HEK293T (cell line): ENCODE measurements around the gene TMEM245.

Source experiments
- CTCF ChIA-PET: fragments of 350-600 bp; formaldehyde crosslinking; extraction: SDS; loops from one replicate; lab custom pipeline; 2021; ENCODE audit warnings: antibody characterized with exemption, inconsistent platforms; lab: Yijun Ruan, JAX
- POLR2A ChIA-PET: fragments of 350-600 bp; formaldehyde crosslinking; extraction: SDS; loops from one replicate; lab custom pipeline; 2020; ENCODE audit warnings: antibody characterized with exemption, inconsistent platforms; lab: Yijun Ruan, JAX
- DNase-seq: peaks from one replicate; pipeline ENCODE4 v3.0.0; 2012; ENCODE audit warnings: mixed read lengths; ENCODE audit errors: extremely low spot score
- ARNT ChIP-seq: fragments of 450-650 bp; IDR thresholded peaks from 2 replicates; pipeline ENCODE4 v1.6.1; 2017; ENCODE audit warnings: mild to moderate bottlenecking
- BHLHE40 ChIP-seq: fragments of 450-650 bp; IDR thresholded peaks from 2 replicates; pipeline ENCODE4 v1.6.1; 2016; ENCODE audit warnings: mild to moderate bottlenecking, moderate library complexity, borderline replicate concordance
- CTBP1 ChIP-seq: fragments of 450-650 bp; IDR thresholded peaks from 2 replicates; pipeline ENCODE4 v1.6.1; 2016; ENCODE audit warnings: borderline replicate concordance
- ELF4 ChIP-seq: fragments of 450-650 bp; IDR thresholded peaks from 2 replicates; pipeline ENCODE4 v1.6.1; 2017; ENCODE audit warnings: antibody characterized with exemption
- FOXA1 ChIP-seq: fragments of 450-650 bp; IDR thresholded peaks from 2 replicates; pipeline ENCODE4 v1.6.1; 2016; ENCODE audit warnings: mild to moderate bottlenecking
- FOXK2 ChIP-seq: fragments of 450-650 bp; IDR thresholded peaks from 2 replicates; pipeline ENCODE4 v1.6.1; 2016; ENCODE audit warnings: mild to moderate bottlenecking
- FOXM1 ChIP-seq: fragments of 450-650 bp; IDR thresholded peaks from 2 replicates; pipeline ENCODE4 v1.6.1; 2017; ENCODE audit warnings: mild to moderate bottlenecking, borderline replicate concordance
- HDGF ChIP-seq: fragments of 450-650 bp; IDR thresholded peaks from 2 replicates; pipeline ENCODE4 v1.6.1; 2017; ENCODE audit warnings: antibody characterized with exemption, borderline replicate concordance
- L3MBTL2 ChIP-seq: fragments of 450-650 bp; conservative IDR thresholded peaks from 2 replicates; pipeline ENCODE4 v1.6.1; 2016; ENCODE audit warnings: mild to moderate bottlenecking
- LEF1 ChIP-seq: fragments of 450-650 bp; IDR thresholded peaks from 2 replicates; pipeline ENCODE4 v1.6.1; 2017; ENCODE audit warnings: mild to moderate bottlenecking, borderline replicate concordance
- NFRKB ChIP-seq: fragments of 450-650 bp; IDR thresholded peaks from 2 replicates; pipeline ENCODE4 v1.6.1; 2016; ENCODE audit warnings: mild to moderate bottlenecking, moderate library complexity
- PKNOX1 ChIP-seq: fragments of 450-650 bp; IDR thresholded peaks from 2 replicates; pipeline ENCODE4 v1.6.1; 2016
- SP1 ChIP-seq: fragments of 450-650 bp; IDR thresholded peaks from 2 replicates; pipeline ENCODE4 v1.6.1; 2017
- SUZ12 ChIP-seq: fragments of 450-650 bp; IDR thresholded peaks from 2 replicates; pipeline ENCODE4 v1.6.1; 2016; ENCODE audit warnings: mild to moderate bottlenecking
- TARDBP ChIP-seq: fragments of 450-650 bp; IDR thresholded peaks from 2 replicates; pipeline ENCODE4 v1.6.1; 2016
- ZNF384 ChIP-seq: fragments of 450-650 bp; IDR thresholded peaks from 2 replicates; pipeline ENCODE4 v1.6.1; 2016

TMEM245 gene

GRCh38 chr9:109016132-109016531 is 103.6 kb downstream of the TMEM245 start:
- ChIA-PET POLR2A (no interaction called here), CTCF (no interaction called here)
- no peak for DNase-seq
- TF ChIP-seq ARNT (no peak), SP1 (no peak), L3MBTL2 (no peak), BHLHE40 (no peak), FOXA1 (no peak), FOXK2 (no peak), CTBP1 (no peak), TARDBP (no peak)

- DNase-seq: no peak
- ChIA-PET POLR2A (no interaction called here), CTCF (interaction anchor here (0.7 kb wide), 1 partner anchor 24 kb away, joined by 3 read pairs; no protein-coding TSS in a partner anchor)
- TF ChIP-seq LEF1: no peak
These were observed 105.0 kb downstream of the TMEM245 start for GRCh38 chr9:109014608-109015280.

- no peak for DNase-seq
- POLR2A ChIA-PET: no interaction called here
- TF ChIP-seq FOXA1: no peak
- no peak for TF ChIP-seq PKNOX1
- TF ChIP-seq LEF1: no peak
- no peak for TF ChIP-seq BHLHE40
- TF ChIP-seq NFRKB: no peak
- CTCF ChIA-PET: interaction anchor here (0.7 kb wide), 1 partner anchor 25 kb away, joined by 3 read pairs; no protein-coding TSS in a partner anchor
These were observed 105.8 kb downstream of the TMEM245 start for GRCh38 chr9:109013679-109014607.

- ChIA-PET CTCF (no interaction called here), POLR2A (no interaction called here)
- peak; percentile 97 for DNase-seq
- TF ChIP-seq SP1 (no peak), ELF4 (no peak), TARDBP (no peak), ARNT (no peak), HDGF (no peak), SUZ12 (no peak), ZNF384 (no peak), L3MBTL2 (no peak), FOXA1 (no peak), FOXM1 (no peak), PKNOX1 (no peak), CTBP1 (no peak), NFRKB (no peak), FOXK2 (no peak), LEF1 (no peak)
These were observed 106.7 kb downstream of the TMEM245 start, which contains the start of gene CTNNAL1 for GRCh38 chr9:109012876-109013678. TSS of gene CTNNAL1 (minus strand) at chr9:109013499. CDS start at chr9:109013442, 57 bp downstream.

GRCh38 chr9:109012009-109012875 is 107.5 kb downstream of the TMEM245 start:
- DNase-seq: peak; percentile 34
- ChIA-PET POLR2A (interaction anchor here (0.7 kb wide), 1 partner anchor 13 kb away, joined by 4 read pairs; no protein-coding TSS in a partner anchor), CTCF (no interaction called here)
- peak; percentile 55 for TF ChIP-seq PKNOX1
- TF ChIP-seq L3MBTL2: peak; percentile 55; the same call in 1 of the 2 replicates
- no peak for TF ChIP-seq SUZ12
